Gastroesophageal sphincter (tissue), 4 donors: ENCODE results near the gene XDH. TPM values are rescaled to one million over a fixed set of nuclear protein-coding genes. Genes with fewer than 3 reads are reported as not detected.

Source experiments
- ATAC-seq: fragments of 150-250 bp; one replicate; pipeline ENCODE4 v1.9.1; 2016; ENCODE audit warnings: mild to moderate bottlenecking, moderate library complexity
- H3K27ac ChIP-seq, 4 donors: fragments of 200-600 bp; sonication (generic) in 3 of 4; 1 replicate in 3 of 4; 2 replicates in 1 of 4; pipeline ENCODE4 v1.5.1; 2016 to 2019
- H3K27me3 ChIP-seq: fragments of 200-600 bp; sonication (generic); one replicate; pipeline ENCODE4 v1.5.1; 2019
- H3K36me3 ChIP-seq, 2 donors: fragments of 200-600 bp; sonication (generic); one replicate each; pipeline ENCODE4 v1.5.1; 2019; ENCODE audit warnings: control low read depth in 1 of 2
- H3K4me1 ChIP-seq, 3 donors: fragments of 200-600 bp; sonication (generic); 1 replicate in 2 of 3; 2 replicates in 1 of 3; pipeline ENCODE4 v1.5.1; 2016 to 2019; ENCODE audit warnings: control low read depth in 2 of 3
- H3K4me3 ChIP-seq, 2 donors: fragments of 200-600 bp; sonication (generic); one replicate each; pipeline ENCODE4 v1.5.1; 2019; ENCODE audit warnings: mild to moderate bottlenecking in 1 of 2, moderate library complexity in 1 of 2
- H3K9me3 ChIP-seq, 3 donors: fragments of 200-600 bp; sonication (generic); one replicate each; pipeline ENCODE4 v1.5.1; 2017 to 2019; ENCODE audit warnings: control low read depth in 2 of 3
- CTCF ChIP-seq, 4 experiments: fragments of 200-600 bp in 2 of 4; fragments of 450-650 bp in 2 of 4; sonication (generic) in 1 of 4; IDR thresholded peaks; one replicate each; pipeline ENCODE4 v1.5.1; 2017 to 2019; ENCODE audit warnings: antibody characterized with exemption in 4 of 4, mild to moderate bottlenecking in 2 of 4, moderate library complexity in 2 of 4
- EP300 ChIP-seq: sonication (generic); formaldehyde crosslinking; IDR thresholded peaks from one replicate; pipeline ENCODE4 v1.6.1; 2017; ENCODE audit warnings: antibody characterized with exemption, mild to moderate bottlenecking
- POLR2A ChIP-seq, 2 donors: fragments of 450-650 bp; IDR thresholded peaks; one replicate each; pipeline ENCODE4 v1.6.1; 2017; ENCODE audit warnings: antibody characterized with exemption in 2 of 2, mild to moderate bottlenecking in 2 of 2, moderate library complexity in 1 of 2
- POLR2AphosphoS5 ChIP-seq: sonication (generic); formaldehyde crosslinking; IDR thresholded peaks from one replicate; pipeline ENCODE4 v1.6.1; 2017; ENCODE audit warnings: antibody characterized with exemption
- WGBS, 2 donors: methylation state at CpG; one replicate each; pipeline ENCODE4 v1.1.5; 2018; ENCODE audit warnings: low coverage in 1 of 2; 5-methylcytosine and 5-hydroxymethylcytosine counted together
- total RNA-seq, 4 donors: library from RNA; depleted of rRNA; stranded (reverse); fragments of >200 nt; gene quantifications; one replicate each; pipeline ENCODE4 v1.1.0, GENCODE V29; 2016

The XDH gene
- total RNA-seq, 4 donors from 2014 or later: under 0.01 to 2.8 (median 0.08) TPM; not detected in 1

- TF ChIP-seq CTCF (IDR thresholded peaks at IDR 0.05) (no peak), EP300 (no peak), POLR2A (IDR thresholded peaks at IDR 0.05) (no peak), POLR2AphosphoS5 (no peak)
- Histone ChIP-seq H3K4me3 (no peak overlapping the region), H3K4me1 (no peaks in the 10 kb centered on the region), H3K27ac (no peak overlapping the region), H3K36me3 (no peaks in the 10 kb centered on the region), H3K9me3 (no peaks in the 10 kb centered on the region), H3K27me3 (no peaks in the 10 kb centered on the region)
- no CpG with 5 or more reads among the region's 1 CpG for WGBS, 2 donors
- no peak for ATAC-seq
These were observed 87.0 kb downstream of the XDH start for GRCh38 chr2:31327505-31327904.

GRCh38 chr2:31324016-31324633 is 90.4 kb downstream of the XDH start:
- no peak for ATAC-seq
- 53 to 56% methylated on average over 5 of the region's 5 CpGs for WGBS, 2 donors
- no peak overlapping the region for H3K27ac ChIP-seq

DNA sequence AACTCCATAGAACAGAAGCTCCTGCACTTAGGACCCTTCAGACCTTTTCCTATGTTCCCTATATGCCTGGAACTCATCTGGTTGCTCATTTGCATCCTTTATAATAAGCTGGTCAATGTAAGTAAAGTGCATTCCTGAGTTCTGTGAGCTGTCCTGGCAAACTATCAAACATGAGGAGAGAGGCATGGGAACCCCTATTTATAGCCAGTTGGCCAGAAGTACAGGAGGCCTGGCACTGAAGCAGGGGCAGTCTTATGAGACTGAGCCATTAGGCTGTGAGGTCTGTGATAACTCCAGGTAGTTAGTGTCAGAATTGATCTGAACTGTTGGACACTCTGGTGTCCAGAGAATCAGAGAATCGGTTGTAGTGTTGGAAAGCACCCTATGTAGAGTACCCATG is 92.2 kb downstream of the XDH start:
- ATAC-seq: no peak
- peaks cover 0 to 17% (median 0%) of the 10 kb centered on the region in 3 donors for H3K4me1 ChIP-seq
- no peaks in the 10 kb centered on the region for H3K36me3 ChIP-seq
- H3K4me3 ChIP-seq: no peak overlapping the region
- H3K9me3 ChIP-seq: no peaks in the 10 kb centered on the region
- TF ChIP-seq CTCF (IDR thresholded peaks at IDR 0.05): no peak
- no peak for TF ChIP-seq POLR2AphosphoS5
- TF ChIP-seq POLR2A (IDR thresholded peaks at IDR 0.05): no peak
- TF ChIP-seq EP300: no peak
- H3K27me3 ChIP-seq: no peaks in the 10 kb centered on the region
- no peak overlapping the region for H3K27ac ChIP-seq
- WGBS, 2 donors: 56% methylated on average over 1 of the region's 1 CpG; no CpG with 5 or more reads in 1 of the 2 donors

More at GRCh38 chr2:31324016-31324633, 90.4 kb downstream of the XDH start:
- no peaks in the 10 kb centered on the region for H3K9me3 ChIP-seq
- TF ChIP-seq POLR2A (IDR thresholded peaks at IDR 0.05) (no peak), CTCF (IDR thresholded peaks at IDR 0.05) (no peak), POLR2AphosphoS5 (no peak), EP300 (no peak)
- peak overlapping the region; percentile 5 to 14 for H3K4me3 ChIP-seq
- H3K4me1 ChIP-seq: peaks cover 0 to 12% (median 0%) of the 10 kb centered on the region in 3 donors
- H3K36me3 ChIP-seq: no peaks in the 10 kb centered on the region
- H3K27me3 ChIP-seq: no peaks in the 10 kb centered on the region

DNA sequence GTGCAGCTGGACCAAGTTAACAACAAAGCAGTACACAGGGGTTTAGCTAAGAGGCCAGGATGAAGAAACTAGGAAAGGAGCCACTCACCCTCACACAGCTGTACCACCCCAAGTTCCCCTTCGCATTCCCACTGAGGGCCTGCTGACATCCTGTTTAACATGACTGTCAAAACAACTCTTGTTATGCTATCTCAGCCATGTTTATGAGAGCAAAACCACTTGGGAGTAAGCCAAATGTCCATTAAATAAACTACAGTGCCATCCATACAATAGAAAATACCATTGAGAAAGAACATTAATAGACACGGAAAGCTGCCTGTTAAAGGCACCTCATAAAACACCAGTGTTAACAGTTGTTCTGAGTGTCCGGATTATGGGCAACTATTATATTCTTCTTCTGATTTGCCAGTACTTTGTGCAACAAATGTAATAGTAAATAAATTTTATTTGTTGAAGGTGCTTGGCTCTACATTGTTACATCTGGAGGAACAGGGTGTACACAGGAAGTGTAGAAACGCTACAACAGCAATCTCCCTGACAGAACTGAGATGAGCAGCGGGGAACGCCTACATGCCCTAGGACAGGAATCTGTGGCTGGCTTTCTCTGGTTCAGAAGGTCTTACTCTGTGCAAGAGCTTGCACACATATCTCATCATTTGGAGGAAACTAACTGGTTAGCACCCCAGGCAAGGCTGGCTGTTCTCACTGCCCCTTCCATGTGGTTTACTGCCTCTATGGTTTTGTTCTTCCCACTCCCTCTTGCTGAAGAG is 95.0 kb downstream of the XDH start:
- Histone ChIP-seq H3K27ac (peak overlapping the region in 2 of 4 donors; percentile 24 to 29), H3K4me1 (peaks cover 0 to 17% (median 0%) of the 10 kb centered on the region in 3 donors)

More for the DNA sequence above, 95.0 kb downstream of the XDH start:
- 39 to 56% methylated on average over 2 to 6 of the region's 6 CpGs for WGBS, 2 donors
- H3K4me3 ChIP-seq: no peak overlapping the region
- H3K27me3 ChIP-seq: no peaks in the 10 kb centered on the region
- no peaks in the 10 kb centered on the region for H3K9me3 ChIP-seq
- no peaks in the 10 kb centered on the region for H3K36me3 ChIP-seq
- ATAC-seq: peak; percentile 71
- TF ChIP-seq EP300 (no peak), CTCF (IDR thresholded peaks at IDR 0.05) (no peak), POLR2AphosphoS5 (no peak), POLR2A (IDR thresholded peaks at IDR 0.05) (no peak)
